HG03442 (cell line): ENCODE results near the gene TAF5L.
A peak's percentile ranks its signal among the peaks of the same experiment; 100 is the strongest.
"Not testable (repeated sequence)": the region's sequence is repeated elsewhere in the genome, so short reads cannot be mapped to it uniquely, and the experiment has no call there.

Experiments
- ATAC-seq: cut with Tn5 transposase; IDR thresholded peaks from one replicate; pipeline ENCODE4 v1.9.1; 2021; ENCODE audit warnings: mild to moderate bottlenecking, moderate library complexity; ENCODE audit not compliant: unreplicated experiment

TAF5L gene

DNA sequence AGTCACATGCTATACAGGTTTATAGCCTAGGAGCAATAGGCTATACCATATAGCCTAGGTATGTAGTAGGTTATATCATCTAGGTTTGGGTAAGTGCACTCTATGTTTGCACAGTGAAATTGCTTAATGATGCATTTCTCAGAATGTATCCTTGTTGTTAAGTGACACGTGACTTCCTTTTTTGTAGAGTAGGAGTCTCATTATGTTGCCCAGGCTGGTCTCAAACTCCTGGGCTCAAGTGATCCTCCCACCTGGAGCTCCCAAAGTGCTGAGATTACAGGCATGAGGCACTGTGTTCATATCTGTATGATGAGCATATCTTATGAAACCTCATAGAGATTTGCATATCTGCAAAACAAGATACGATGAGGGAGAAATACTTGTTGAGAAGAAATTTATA lies 53.6 kb downstream of the TAF5L start:
- no peak for ATAC-seq

DNA sequence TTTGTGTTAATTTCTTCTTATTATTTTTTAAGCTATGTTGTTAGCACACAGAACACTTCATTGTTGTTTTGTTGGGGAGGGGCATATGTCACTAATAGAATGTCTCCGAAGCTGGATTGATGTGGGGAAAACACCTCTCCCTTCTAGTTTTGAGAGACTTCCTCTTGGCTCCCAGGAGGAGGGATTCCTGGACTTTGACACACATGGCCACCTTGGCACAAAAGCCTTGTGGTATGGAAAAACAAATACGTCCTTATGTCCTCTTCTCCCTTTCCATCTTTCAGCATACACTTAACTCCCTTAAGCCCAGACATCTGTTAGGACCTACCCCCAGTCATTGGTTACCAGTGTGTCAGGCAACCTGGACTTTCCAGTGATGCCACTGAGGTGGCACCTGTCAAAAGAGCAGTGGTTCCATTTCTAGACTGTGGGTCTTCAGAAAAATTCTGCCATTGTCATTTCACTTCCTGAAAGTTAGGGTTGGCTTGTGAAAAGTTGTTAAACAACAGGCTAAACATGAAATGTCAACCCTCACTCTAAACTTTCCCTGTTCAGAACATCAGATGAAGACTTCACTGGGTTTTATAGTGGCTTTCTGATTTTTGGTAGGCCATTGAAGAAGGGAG lies 54.9 kb downstream of the TAF5L start:
- ATAC-seq: no peak

DNA sequence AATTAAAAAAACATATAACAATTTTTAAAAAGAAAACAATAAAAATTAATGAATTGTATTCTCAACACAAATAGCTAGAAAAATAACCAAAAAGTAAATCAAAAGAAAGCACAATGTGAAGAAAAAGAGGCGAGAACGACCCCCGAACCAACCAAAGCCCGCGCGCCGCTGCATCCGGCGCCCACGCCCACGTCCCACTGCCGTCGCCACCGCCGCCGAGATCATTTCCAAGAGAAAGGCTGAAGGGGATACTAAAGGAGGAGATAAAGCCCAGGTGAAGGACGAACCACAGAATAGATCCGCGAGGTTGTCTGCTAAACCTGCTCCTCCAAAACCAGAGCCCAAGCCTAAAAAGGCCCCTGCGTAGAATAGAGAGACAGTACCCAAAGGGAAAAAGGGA lies 55.6 kb downstream of the TAF5L start:
- no peak for ATAC-seq

DNA sequence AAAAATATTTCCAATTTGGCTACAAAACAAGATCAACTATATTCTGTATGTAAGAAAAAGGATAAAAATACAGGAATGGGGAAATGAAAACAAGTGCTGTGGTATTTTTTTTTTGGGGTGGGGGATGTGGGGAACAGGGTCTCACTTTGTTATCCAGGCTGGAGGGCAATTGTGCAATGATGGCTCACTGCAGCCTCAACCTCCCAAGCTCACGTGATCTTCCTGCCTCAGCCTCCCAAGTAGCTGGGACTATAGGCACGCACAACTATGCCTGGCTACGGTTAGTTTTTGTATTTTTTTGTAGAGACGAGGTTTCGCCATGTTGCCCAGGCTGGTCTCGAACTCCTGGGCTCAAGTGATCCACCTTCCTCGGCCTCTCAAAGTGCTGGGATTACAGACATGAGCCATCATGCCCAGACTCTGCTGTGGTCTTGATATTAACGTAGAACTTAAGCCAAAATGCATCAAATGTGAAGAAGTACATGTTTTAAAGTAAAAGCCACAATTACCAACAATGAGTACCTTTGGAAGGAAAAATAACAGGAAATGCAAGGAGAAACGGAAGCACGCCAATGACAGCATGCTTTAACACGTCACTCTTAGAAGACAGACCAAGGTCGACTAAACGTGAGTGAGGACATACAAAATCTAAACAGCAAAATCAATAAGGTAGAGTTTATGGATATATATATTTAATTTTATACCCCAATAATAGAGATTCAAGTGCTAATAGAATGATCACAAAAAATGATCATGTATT lies 58.6 kb downstream of the TAF5L start:
- ATAC-seq: no peak

DNA sequence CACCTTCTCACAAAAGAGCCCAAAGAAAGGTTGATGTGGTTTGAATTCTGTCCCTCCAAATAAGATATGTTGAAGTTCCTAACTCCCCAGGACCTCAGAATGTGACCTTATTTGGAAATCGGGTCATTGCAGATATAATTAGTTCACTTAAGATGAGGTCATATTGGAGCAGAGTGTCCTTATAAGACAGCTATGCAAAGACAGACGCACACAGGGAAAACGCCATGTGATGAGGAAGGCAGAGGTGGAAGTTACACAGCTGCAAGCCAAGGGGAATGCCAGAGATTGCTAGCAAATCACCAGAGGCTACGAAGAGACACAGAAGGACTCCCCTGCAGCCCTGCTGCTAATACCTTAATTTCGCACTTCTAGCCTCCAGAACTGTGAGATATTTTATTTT lies 62.2 kb downstream of the TAF5L start:
- ATAC-seq: no peak

DNA sequence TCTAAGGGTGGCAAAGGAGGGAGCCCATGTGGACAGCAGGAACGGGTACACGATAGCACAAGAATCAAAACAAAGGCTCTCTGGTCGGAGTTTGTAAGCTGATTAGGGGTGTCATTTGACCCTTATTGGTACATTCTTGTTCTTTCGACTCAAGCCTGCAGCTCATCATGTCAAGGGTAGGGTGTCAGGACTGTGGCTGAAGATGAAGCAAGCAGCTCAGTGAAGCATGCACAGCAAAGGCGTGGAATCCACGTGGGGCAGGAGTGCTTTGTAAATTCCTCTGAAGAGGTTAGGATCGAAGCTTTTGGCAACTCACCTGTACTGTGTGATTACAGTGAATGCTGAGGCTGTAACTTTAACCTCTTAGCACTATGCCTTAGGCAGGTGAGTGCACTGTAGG lies 62.7 kb downstream of the TAF5L start:
- no peak for ATAC-seq

DNA sequence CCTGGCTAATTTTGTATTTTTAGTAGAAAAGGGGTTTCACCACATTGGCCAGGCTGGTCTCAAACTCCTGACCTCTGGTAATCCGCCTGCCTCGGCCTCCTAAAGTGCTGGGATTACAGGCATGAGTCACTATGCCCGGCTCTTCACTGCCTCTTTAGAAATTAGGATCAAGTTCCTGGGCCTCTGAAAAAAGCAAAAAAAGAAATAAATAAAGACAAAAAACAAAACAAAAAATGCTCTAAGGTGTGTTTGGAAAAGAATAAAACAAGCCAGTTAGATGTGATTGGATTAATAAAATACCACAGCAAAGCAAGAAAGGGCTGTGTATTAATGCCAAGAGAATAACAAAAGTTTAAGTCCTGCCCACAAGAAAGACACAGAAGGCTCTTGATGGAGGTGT lies 63.2 kb downstream of the TAF5L start:
- ATAC-seq: no peak

DNA sequence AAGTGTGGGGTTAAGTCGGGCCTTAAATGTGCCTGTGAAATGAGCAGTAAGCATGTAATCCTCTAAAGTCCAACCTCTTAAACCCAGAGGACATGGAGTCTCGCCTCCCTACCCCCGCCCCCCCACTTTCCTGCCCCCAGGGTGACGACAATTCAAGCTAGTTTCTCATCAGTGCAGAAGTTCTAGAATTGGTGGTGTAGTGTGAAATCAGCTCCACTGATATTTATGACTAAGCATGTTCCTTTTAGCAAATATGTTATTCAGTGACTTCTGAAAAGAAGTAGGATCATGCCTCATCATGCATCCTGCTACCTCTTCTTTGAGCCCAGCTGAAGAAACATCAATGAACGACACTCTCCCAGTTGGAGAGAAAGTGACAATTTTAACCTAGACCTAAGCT lies 64.8 kb downstream of the TAF5L start:
- ATAC-seq: no peak

DNA sequence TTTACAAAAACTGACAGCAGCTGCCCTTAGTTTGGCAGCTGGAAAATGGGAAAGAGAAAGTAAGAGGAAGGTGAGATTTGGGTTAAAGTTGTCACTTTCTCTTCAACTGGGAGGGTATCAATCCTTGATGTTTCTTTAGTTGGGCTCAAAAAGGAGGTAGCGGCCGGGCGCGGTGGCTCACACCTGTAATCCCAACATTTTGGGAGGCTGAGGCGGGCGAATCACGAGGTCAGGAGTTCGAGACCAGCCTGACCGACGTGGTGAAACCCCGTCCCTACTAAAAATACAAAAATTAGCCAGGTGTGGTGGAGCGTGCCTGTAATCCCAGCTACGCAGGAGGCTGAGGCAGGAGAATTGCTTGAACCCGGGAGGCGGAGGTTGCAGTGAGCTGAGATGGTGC lies 65.8 kb downstream of the TAF5L start:
- ATAC-seq: not testable (repeated sequence)

DNA sequence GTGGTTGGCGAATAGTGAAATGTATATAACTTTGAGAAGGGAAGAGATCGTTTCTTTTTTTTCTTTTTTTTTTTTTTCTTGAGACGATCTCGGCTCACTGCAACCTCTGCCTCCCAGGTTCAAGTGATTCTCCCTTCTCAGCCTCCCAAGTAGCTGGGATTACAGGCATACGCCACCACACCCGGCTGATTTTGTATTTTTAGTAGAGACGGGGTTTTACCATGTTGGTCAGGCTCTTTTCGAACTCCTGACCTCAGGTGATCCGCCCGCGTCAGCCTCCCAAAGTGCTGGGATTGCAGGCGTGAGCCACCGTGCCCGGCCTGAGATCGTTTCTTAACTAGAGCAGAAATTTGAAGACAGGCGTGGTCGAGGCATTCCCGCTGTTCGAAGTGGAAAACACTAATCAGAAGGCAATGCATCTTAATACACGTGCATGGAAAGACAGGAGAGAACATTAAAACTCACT lies 66.6 kb downstream of the TAF5L start:
- not testable (repeated sequence) for ATAC-seq

DNA sequence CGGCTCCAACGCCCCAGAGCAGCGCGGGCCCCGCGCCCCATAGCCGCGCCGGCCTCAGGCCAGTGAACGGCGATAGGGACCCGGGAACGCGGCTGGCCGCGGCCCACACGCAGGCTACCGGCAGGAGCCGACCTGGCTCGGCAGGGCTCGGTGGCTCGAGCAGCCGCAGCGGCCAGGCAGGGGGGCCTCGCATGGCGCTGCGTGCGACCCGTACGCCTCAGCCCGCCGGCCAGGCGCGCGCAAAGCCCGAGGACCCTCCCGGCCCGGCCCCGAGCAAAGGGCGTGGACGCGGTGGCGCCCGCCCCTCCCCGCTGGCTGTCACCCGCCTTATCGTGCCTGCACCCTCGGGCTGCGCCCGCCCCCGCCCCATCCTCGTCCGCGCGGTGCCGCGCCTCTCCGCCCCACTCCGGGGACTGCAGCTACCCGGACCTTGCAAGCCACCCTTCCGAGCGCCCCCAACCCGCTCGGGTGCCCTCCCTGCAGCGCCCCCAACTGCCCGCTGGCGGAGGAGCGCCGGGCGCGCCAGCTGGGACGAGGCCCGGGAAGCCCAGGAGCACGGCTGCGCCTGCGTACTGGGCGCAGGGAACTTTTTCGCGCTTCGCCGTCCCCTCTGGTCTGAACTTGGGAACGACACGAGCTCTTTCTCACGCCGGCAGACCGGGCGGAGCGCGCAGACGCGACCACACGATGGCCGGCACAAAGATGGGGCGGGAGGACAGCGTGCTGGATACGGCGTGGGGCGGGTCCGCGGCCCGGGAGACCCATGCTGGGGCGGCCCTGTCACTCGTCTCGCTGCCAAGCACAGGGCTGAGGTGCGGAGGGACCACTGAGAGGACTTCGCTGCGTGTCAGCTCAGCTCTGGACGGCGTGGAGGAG lies 67.2 kb downstream of the TAF5L start, which contains the start of gene ABCB10:
TSS of gene ABCB10 (minus strand) at position 248 of the 876 bp plus-strand sequence. CDS start at position 193, 55 bp downstream.
- ATAC-seq: peak; percentile 77

DNA sequence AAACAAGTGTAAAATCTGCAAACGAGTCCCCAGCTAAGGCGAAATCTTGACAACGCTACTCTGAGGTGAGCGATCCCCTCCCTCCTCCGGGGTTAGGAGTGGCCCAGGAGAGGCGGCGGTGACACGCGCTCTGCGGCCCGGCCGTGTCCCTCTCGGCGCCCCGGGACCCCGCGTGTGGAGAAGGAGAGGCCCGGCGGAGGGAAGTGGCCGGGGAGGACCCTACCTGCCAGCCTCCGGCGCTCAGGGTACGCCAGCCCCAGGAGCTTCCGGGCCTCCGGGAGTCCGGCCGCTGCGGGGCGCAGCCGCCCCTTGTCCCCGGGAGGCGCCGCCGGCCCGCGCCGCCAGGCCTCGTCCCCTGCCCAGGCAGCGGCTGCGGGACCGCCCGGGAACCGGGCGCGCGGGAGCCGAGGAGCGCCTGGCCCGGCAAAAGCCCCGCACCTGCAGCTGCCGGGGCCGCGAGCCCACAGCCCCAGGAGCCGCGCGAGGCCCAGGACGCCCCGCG lies 68.0 kb downstream of the TAF5L start:
- peak; percentile 26 for ATAC-seq

DNA sequence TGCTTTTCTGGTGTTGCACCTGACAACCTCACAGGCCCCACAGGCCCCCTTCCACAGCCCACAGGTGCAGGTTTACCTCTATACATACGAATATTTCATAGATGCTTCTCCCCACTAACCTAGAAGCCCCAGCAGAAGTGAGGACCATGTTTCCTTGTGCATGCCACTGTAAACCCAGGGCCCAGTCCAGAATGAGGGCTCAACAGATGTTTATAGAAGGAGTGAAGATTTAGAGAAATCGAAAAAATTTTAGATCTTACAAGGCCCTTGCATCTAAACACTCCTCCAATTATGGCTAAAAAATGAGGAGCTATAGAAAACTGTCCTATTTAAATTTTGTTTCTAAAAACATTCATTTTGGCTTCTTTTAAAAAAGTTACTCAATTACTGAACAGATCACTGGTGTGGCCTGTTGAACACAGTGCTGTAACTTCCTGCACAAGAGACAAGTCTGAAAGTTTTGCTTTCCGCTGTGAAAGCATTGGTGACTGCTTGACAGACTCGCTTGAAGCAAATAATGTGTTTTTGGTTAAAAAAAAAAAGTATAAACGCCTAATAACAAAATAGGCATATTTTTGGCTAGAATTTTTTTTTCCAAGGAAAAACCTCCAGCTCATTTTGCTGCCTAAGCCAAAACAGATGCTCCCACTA lies 68.6 kb downstream of the TAF5L start:
- ATAC-seq: no peak

DNA sequence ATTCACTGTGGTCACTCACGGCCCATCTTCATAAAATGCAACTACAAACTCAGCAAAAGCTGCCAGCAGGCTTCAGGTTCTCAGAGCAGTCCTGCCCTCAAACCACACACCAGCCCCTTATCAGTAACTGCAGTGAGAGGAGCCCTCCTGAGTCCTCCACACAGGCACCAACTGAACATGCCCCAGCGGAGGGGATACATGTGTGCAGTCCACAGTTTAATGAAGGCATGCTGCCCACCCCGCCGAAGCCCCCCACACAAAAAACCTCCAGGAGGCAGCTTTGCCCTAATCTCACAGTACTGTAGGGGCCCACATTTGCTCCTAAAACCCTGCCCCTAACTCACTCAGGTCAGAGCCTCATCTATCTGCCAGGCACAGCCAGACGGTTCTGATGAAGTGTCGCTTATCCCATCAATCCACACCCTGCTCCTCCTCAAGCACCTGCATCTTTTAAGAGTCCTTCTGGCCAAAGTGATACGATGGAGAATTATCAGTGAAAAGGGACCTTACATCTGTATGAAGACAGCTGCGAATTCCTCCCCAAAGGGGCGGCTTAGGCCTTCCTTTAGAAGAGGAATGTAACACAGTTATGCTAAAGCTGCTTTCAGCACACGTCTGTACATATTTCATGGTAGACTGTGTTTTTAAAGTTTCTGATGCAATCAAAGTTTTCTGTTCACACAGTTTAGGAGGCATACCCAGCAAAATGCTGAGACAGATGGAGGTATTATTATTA lies 70.9 kb downstream of the TAF5L start:
- ATAC-seq: no peak

DNA sequence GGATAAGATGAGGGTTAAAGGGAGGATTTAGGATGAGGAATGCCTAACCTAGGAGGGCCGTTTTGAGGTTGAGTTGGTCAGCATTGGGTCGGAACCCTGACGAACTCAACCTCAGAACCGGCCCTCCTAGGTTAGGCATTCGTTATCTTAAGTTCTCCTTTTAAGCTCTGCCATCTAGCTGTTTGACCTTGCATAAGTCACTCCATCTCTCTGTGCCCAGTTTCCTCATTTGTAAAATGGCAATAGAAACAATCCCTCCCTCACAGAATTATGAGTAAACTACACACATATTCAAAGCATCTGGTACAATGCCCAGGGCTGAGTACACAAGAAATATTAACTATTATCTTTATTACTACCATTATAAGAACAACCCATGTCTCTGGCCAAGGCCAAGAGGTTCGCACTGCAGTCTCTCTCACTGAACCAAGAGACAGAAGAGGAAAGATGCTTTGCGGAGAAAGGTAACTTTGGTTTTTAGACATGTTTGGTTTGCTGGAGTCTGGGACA lies 72.2 kb downstream of the TAF5L start:
- no peak for ATAC-seq

DNA sequence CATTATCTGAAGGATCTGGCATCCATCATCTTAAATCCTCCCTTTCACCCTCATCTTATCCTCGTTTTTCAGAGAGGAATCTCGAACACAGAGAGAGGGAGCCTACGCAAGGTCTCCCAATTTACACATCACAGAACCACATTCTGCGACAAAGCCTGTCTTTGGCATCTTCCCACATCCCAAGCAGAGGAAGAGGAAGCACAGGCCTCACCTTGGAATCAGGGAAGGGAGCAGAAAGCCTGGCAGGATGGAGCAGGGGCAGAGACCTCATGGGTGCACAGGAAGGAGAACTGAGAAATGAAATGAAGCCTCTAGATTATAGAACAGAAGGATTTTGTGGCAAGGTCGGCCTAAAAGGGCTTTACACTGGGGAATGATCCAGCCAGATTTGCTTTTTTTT lies 73.2 kb downstream of the TAF5L start:
- no peak for ATAC-seq

DNA sequence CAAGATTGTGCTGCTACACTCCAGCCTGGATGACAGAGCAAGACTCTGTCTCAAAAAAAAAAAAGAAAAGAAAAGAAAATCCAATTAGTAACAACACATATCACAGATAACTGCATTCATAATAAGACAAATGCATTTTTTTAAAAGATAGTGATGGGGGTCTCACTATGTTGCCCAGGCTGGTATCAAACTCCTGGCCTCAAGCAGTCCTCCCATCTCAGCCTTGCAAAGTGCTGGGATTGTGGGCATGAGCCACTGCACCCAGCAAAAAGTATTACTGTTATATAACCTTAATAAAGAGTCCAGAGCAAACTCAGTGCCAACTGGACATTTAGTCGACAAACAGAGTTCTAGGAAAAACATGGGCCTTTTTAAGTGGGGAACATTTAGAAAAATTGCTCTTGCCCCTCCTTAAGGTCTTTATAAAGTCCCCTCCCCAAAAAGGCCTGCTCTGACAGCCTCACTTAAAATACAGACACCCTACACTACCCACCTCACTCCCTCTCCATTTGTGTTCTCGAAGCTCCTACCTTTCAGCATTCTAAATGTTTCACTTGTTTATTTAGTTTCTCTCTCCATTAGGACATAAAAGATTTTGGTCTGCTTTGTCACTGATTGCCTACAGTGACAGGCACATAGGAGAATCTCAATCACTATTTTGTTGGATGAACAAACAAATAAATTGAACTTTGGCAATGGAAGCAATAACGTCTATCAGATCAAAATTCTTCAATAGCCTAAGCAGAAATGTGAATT lies 74.9 kb downstream of the TAF5L start:
- ATAC-seq: no peak

DNA sequence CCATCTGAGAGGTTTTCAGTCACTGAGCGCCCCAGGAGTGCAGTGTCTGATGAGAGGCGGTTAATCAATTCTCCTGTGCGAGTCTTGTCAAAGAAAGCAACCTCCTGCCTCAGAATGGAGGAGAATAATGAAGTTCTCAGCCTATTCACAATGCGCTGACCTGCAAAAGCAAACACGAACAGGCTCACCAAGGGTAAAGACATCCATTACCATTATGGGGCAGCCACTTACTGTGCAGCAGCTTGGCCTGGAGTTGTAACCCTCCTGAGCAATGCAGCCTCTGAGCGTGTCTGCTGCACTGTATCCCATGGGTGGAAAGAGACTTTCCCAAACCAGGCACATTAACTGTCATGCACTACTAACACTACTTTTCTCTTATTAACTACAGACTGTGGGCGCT lies 78.4 kb downstream of the TAF5L start:
- no peak for ATAC-seq

DNA sequence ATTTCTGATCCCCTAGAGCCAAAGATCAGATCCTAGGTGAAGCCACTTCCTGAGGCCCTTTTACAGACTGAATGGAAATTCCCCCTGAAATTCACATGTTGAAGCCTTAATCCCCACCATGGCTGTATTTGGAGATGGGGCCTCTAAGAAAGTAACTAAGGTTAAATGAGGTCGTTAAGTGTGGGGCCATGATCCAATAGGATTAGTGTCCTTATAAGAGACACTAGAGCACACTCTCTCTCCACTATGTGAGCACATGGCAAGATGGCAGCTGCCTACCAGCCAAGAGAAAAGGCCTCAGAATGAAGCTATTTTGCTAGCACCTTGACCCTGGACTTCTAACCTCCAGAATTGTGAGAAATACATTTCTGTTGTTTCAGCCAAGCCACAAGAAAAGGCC lies 81.3 kb downstream of the TAF5L start:
- ATAC-seq: no peak
